Mesenchymal stem cell (in vitro differentiated cells and primary cell): ENCODE measurements around the gene DSCAML1.

Source experiments
- DNase-seq: peaks from one replicate; pipeline ENCODE4 v3.0.0-alpha.2; 2013
- H2AFZ ChIP-seq: one replicate; pipeline ENCODE4 v1.6.1; 2013; ENCODE audit warnings: low read depth, mild to moderate bottlenecking, control low read depth, inconsistent platforms, low read length, moderate library complexity
- H2AK5ac ChIP-seq: 2 replicates; pipeline ENCODE4 v1.6.1; 2013; ENCODE audit warnings: low read length, moderate library complexity, mild to moderate bottlenecking, inconsistent platforms; ENCODE audit not compliant: severe bottlenecking
- H2BK120ac ChIP-seq: one replicate; pipeline ENCODE4 v1.6.1; 2013; ENCODE audit warnings: low read depth, mild to moderate bottlenecking, inconsistent platforms, low read length, moderate library complexity
- H2BK12ac ChIP-seq, 2 experiments: one replicate each; pipeline ENCODE4 v1.6.1; 2013; ENCODE audit warnings: inconsistent platforms in 2 of 2, low read length in 2 of 2, mild to moderate bottlenecking in 2 of 2, moderate library complexity in 2 of 2, control low read depth in 1 of 2
- H2BK15ac ChIP-seq: one replicate; pipeline ENCODE4 v1.6.1; 2013; ENCODE audit warnings: mild to moderate bottlenecking, low read depth, inconsistent platforms; ENCODE audit not compliant: poor library complexity, severe bottlenecking
- H2BK5ac ChIP-seq: 2 replicates; pipeline ENCODE4 v1.6.1; 2013; ENCODE audit warnings: low read depth, mild to moderate bottlenecking, low read length, control low read depth, inconsistent platforms; ENCODE audit not compliant: poor library complexity, severe bottlenecking
- H3K14ac ChIP-seq, 2 experiments: one replicate each; pipeline ENCODE4 v1.6.1; 2013; ENCODE audit warnings: inconsistent platforms in 2 of 2, low read length in 2 of 2, control low read depth in 1 of 2, mild to moderate bottlenecking in 1 of 2, moderate library complexity in 1 of 2
- H3K18ac ChIP-seq, 2 experiments: one replicate each; pipeline ENCODE4 v1.6.1; 2013; ENCODE audit warnings: inconsistent platforms in 2 of 2, low read length in 2 of 2, control low read depth in 1 of 2, low read depth in 1 of 2, mild to moderate bottlenecking in 1 of 2
- H3K23ac ChIP-seq, 2 experiments: one replicate each; pipeline ENCODE4 v1.6.1; 2013; ENCODE audit warnings: inconsistent platforms in 2 of 2, low read length in 2 of 2, mild to moderate bottlenecking in 2 of 2, moderate library complexity in 2 of 2, control low read depth in 1 of 2
- H3K27ac ChIP-seq: 2 replicates; pipeline ENCODE4 v1.5.1; 2013; ENCODE audit warnings: mild to moderate bottlenecking, moderate library complexity, low read length, control low read depth, inconsistent platforms; ENCODE audit not compliant: poor library complexity, severe bottlenecking
- H3K27me3 ChIP-seq, 2 experiments: 2 replicates each; pipeline versions ENCODE4 v1.6.1 to v1.7.0; 2013; ENCODE audit warnings: low read length in 2 of 2, mild to moderate bottlenecking in 2 of 2, moderate library complexity in 2 of 2, control low read depth in 1 of 2, inconsistent platforms in 1 of 2; ENCODE audit not compliant: control insufficient read depth in 1 of 2, insufficient read depth in 1 of 2
- H3K36me3 ChIP-seq, 2 experiments: 2 replicates each; pipeline versions ENCODE4 v1.6.1 to v1.7.0; 2013; ENCODE audit warnings: low read length in 2 of 2, control low read depth in 1 of 2, inconsistent platforms in 1 of 2, low read depth in 1 of 2, mild to moderate bottlenecking in 1 of 2; ENCODE audit not compliant: insufficient read depth in 2 of 2, control insufficient read depth in 1 of 2
- H3K4ac ChIP-seq, 2 experiments: one replicate each; pipeline ENCODE4 v1.6.1; 2013; ENCODE audit warnings: inconsistent platforms in 2 of 2, low read length in 2 of 2, mild to moderate bottlenecking in 2 of 2, moderate library complexity in 2 of 2, control low read depth in 1 of 2, low read depth in 1 of 2
- H3K4me1 ChIP-seq: 2 replicates; pipeline ENCODE4 v1.6.1; 2013; ENCODE audit warnings: low read depth, low read length, control low read depth; ENCODE audit not compliant: control insufficient read depth, insufficient read depth
- H3K4me2 ChIP-seq: 2 replicates; pipeline ENCODE4 v1.6.1; 2013; ENCODE audit warnings: low read length, mild to moderate bottlenecking, inconsistent platforms; ENCODE audit not compliant: poor library complexity, severe bottlenecking
- H3K4me3 ChIP-seq, 2 experiments: 2 replicates each; pipeline versions ENCODE4 v1.5.1 to v1.7.0; 2013; ENCODE audit warnings: low read length in 2 of 2, mild to moderate bottlenecking in 2 of 2, control low read depth in 1 of 2, low read depth in 1 of 2; ENCODE audit not compliant: insufficient read depth in 1 of 2
- H3K79me1 ChIP-seq: replicated peaks from 2 replicates; pipeline ENCODE4 v1.6.1; 2013; ENCODE audit warnings: mild to moderate bottlenecking, control low read depth, low read length, inconsistent platforms; ENCODE audit not compliant: poor library complexity, severe bottlenecking
- H3K9ac ChIP-seq: 2 replicates; pipeline ENCODE4 v1.7.0; 2013; ENCODE audit warnings: mild to moderate bottlenecking, low read length, moderate library complexity
- H3K9me3 ChIP-seq: 2 replicates; pipeline ENCODE4 v1.7.0; 2013; ENCODE audit warnings: mild to moderate bottlenecking, low read length; ENCODE audit not compliant: control insufficient read depth
- H4K8ac ChIP-seq: one replicate; pipeline ENCODE4 v1.6.1; 2013; ENCODE audit warnings: inconsistent platforms, mild to moderate bottlenecking, low read length, moderate library complexity
- H4K91ac ChIP-seq: one replicate; pipeline ENCODE4 v1.6.1; 2013; ENCODE audit warnings: mild to moderate bottlenecking, low read length, inconsistent platforms
- WGBS: methylation state at CpG from one replicate; pipeline ENCODE4 v1.1.7; 2013; ENCODE audit warnings: mixed read lengths; 5-methylcytosine and 5-hydroxymethylcytosine counted together

The DSCAML1 gene

DNA sequence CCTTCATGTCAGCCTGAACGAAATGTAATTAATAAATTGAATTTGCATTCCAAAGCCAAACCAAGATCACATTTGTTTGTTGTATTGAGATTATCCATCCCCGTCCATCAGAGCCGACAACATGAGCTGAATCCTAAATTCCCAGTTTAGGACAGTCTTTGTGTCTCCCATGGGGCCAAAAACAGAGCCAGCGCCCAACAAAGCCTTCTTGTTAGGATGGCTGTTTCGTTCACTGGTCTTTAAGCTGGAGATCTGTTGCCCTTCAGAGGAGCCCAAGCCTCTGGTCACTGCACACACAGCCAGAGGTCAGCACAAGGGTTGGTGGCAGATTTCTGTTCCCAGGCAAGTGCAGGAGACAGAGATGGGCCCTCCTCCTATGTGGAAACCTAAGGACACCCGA lies 25.8 kb downstream of the DSCAML1 start:
- Histone ChIP-seq H3K36me3 (peaks cover 0 to 11% of the 10 kb centered on the region in 2 experiments), H2BK12ac (no peak overlapping the region), H3K27me3 (peaks cover 17 to 65% of the 10 kb centered on the region in 2 experiments), H3K14ac (no peak overlapping the region), H3K4me2 (no peak overlapping the region), H2BK15ac (no peak overlapping the region), H3K9ac (no peak overlapping the region), H4K91ac (no peak overlapping the region), H3K27ac (no peak overlapping the region), H4K8ac (no peak overlapping the region), H3K4me3 (no peak overlapping the region), H3K18ac (no peak overlapping the region), H3K9me3 (no peaks in the 10 kb centered on the region), H2BK120ac (no peak overlapping the region), H3K4ac (no peak overlapping the region), H2AFZ (no peak overlapping the region), H3K23ac (no peak overlapping the region), H2BK5ac (no peak overlapping the region), H3K79me1 (no peaks in the 10 kb centered on the region), H3K4me1 (peaks cover 3% of the 10 kb centered on the region), H2AK5ac (no peak overlapping the region)
- DNase-seq = no peak
- WGBS = 84% methylated on average over 6 of the region's 6 CpGs

DNA sequence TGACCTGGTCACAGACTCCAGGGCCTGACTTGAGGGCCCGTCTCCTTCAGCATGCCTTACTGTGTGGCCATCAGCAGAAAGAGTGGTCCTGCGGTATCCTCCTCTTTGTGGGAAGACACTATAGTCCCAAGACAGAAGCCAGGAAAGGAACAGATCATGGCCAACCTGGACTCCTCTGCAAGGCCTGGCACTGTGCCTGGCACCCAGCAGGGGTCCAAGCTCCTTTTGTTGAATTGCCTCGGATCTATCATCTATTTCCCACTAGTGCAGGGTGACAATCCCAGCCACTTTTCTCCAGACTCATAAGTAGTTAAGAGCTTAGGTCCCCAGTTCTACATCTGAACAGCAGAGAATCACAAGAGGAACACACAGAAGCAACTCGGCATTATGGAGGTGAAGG lies 27.0 kb downstream of the DSCAML1 start:
- Histone ChIP-seq H3K14ac (no peak overlapping the region), H2BK120ac (no peak overlapping the region), H3K9ac (no peak overlapping the region), H3K36me3 (peaks cover 0 to 13% of the 10 kb centered on the region in 2 experiments), H2BK15ac (no peak overlapping the region), H3K4me1 (peaks cover 3% of the 10 kb centered on the region), H4K91ac (no peak overlapping the region), H3K4me2 (no peak overlapping the region), H3K9me3 (no peaks in the 10 kb centered on the region), H3K79me1 (no peaks in the 10 kb centered on the region), H2BK5ac (no peak overlapping the region), H3K4me3 (no peak overlapping the region), H3K23ac (no peak overlapping the region), H4K8ac (no peak overlapping the region), H2AK5ac (no peak overlapping the region), H3K4ac (no peak overlapping the region), H3K27me3 (peaks cover 17 to 65% of the 10 kb centered on the region in 2 experiments), H2AFZ (no peak overlapping the region), H3K18ac (no peak overlapping the region), H3K27ac (no peak overlapping the region), H2BK12ac (no peak overlapping the region)
- WGBS = 86% methylated on average over 4 of the region's 4 CpGs
- DNase-seq = no peak

DNA sequence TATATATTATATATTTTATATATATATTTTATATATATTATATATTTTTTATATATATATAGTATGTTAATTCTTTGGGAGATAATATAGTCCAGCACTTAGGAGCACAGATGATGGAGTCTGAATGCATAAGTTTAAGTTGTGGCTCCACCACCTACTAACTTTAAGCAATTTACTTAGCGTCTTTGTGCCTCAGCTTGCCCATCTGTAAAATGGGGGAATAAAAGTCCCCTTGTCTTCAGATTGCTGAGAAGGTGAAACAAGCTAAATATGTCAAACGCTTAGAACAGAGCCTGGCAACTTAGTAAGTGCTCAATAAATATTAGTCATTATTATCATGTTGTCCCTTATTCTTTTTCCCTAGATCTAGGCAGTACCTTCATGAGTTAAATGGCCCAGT lies 27.5 kb downstream of the DSCAML1 start:
- H2AK5ac ChIP-seq = no peak overlapping the region
- H3K23ac ChIP-seq = no peak overlapping the region
- no peak overlapping the region for H3K9ac ChIP-seq
- no peak overlapping the region for H3K27ac ChIP-seq
- H3K79me1 ChIP-seq = no peaks in the 10 kb centered on the region
- no peak overlapping the region for H2BK120ac ChIP-seq
- no peak overlapping the region for H3K4ac ChIP-seq
- H3K4me3 ChIP-seq = no peak overlapping the region
- no peak overlapping the region for H3K4me2 ChIP-seq
- 60% methylated on average over 1 of the region's 2 CpGs for WGBS
- no peak overlapping the region for H4K91ac ChIP-seq
- H3K9me3 ChIP-seq = no peaks in the 10 kb centered on the region
- no peak overlapping the region for H3K14ac ChIP-seq
- H4K8ac ChIP-seq = no peak overlapping the region
- H3K36me3 ChIP-seq = peaks cover 0 to 13% of the 10 kb centered on the region in 2 experiments
- H3K18ac ChIP-seq = no peak overlapping the region
- peaks cover 17 to 60% of the 10 kb centered on the region in 2 experiments for H3K27me3 ChIP-seq
- no peak for DNase-seq
- no peak overlapping the region for H2BK5ac ChIP-seq
- H3K4me1 ChIP-seq = peaks cover 3% of the 10 kb centered on the region
- H2BK12ac ChIP-seq = no peak overlapping the region
- no peak overlapping the region for H2BK15ac ChIP-seq
- H2AFZ ChIP-seq = no peak overlapping the region

DNA sequence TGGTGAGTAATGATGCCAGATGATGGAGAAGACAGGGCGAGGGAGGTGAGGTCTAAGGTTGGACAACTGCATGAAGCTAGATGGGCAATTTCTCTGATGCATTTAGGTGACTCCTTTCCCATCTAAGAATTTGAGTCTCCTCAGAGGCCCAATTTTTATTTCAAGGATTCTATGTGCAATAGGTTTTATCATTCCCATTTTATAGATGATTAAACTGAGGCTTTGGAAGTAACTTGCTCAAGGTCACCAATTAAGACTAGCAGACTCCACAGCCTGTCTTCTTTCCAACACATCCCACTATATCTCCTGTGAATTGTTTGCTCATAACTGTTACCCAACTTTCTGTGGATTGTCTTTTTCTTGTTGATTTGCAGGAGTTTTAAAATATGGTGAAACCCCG lies 28.5 kb downstream of the DSCAML1 start:
- Histone ChIP-seq H3K79me1 (no peaks in the 10 kb centered on the region), H2BK12ac (no peak overlapping the region), H3K27ac (no peak overlapping the region), H3K9me3 (no peaks in the 10 kb centered on the region), H3K4me2 (no peak overlapping the region), H2BK5ac (no peak overlapping the region), H2BK15ac (no peak overlapping the region), H3K9ac (no peak overlapping the region), H2AFZ (no peak overlapping the region), H3K27me3 (peaks cover 18 to 56% of the 10 kb centered on the region in 2 experiments), H3K18ac (no peak overlapping the region), H4K8ac (no peak overlapping the region), H2BK120ac (no peak overlapping the region), H3K4me3 (no peak overlapping the region), H3K36me3 (peaks cover 0 to 13% of the 10 kb centered on the region in 2 experiments), H2AK5ac (no peak overlapping the region), H3K4ac (no peak overlapping the region), H4K91ac (no peak overlapping the region), H3K14ac (no peak overlapping the region), H3K23ac (no peak overlapping the region), H3K4me1 (peaks cover 3% of the 10 kb centered on the region)
- WGBS = 100% methylated on average over 1 of the region's 2 CpGs
- no peak for DNase-seq
